ENCODE data around the gene IRF2. TPM values are rescaled to one million over a fixed set of nuclear protein-coding genes. Genes with fewer than 3 reads are reported as not detected.

IRF2 gene
- total RNA-seq, 1 donor from 2014 or later, result 7.3 TPM

DNA sequence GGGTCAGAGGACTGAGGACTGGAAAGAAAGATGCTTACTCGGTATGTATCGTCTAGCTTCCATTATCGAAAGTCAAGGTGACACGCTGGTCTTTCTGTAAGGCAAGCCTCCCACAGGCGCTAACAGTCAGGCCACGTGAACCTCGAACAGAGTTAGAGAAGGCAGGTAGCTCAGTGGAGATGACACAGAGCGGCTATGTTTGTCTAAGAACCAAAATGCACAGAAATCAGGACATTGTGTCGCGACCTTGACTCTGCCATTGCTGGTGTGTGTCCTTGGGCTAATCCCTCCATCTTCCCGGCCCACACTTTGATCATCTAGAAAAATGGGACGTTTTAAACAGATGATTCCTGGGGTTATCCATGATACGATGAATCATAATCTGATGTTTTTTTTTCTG lies 40.3 kb downstream of the IRF2 start:
- FAIRE-seq (no peak), DNase-seq (ENCODE audit: low spot score in 2 of 2) (no peak)

DNA sequence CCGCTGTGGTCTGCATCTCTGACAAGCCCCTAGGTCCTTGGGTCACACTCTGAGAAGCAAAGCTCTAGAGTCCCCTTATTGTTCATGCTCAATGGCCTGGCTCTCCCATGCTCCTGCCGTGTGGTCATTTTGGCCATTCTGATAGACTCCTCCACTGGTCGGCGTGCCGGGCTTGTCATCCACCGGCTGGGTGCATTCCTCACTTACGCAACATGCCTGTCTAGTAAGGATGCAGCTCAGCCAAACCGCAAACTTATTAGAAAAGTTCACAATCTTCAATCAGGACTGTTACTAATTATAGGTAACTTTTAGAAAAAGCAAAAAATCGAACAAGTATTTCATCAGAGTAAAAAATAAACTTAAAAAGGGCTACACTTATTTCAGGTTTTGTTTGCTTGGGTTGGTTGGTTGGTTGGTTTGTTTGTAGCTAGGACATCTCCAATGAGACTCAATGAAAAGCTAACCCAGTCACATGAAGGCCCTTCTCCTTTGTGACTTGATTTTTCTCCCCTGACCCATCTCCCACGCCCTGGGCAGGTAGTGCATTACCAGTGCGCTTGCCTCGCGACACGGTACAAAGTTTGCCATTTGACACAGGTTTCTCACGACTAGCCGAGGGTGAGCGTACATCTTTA lies 41.0 kb downstream of the IRF2 start:
- no peak for DNase-seq (ENCODE audit: low spot score in 2 of 2)
- no peak for FAIRE-seq

DNA sequence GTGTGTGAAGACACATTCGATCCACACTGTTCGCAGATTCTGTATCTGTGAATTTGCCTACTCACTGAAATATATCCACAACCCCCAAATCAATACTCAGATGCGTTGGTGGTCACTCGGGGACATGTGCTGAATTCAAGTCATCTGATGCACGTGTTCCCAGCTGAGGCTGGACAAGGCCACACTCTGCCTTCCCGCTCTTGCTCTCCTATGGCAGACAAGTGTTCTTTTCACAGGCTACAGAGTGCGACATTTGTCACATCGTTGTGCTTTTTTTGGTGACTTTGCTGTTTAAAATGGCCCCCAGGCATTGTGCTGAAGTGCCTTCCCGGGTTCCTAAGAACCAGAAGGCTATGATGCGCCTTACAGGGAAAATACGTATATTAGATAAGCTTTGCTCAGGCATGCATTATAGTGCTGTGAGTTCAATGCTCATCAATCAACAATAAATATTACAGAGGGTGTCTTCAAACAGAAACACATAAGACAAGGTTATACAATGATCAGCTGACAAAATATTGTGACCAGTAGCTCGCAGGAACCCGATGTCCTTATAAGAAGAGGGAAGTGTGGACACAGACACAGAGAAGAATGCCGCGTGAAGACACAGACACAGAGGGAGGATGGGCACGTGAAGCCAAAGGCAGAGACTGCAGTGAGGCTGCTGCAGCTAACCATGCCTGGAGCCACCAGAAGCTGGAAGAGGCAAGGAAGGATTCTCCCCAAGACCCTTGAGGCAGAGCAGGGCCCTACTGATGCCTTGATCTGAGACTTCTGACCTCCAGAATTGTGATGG lies 42.0 kb downstream of the IRF2 start:
- FAIRE-seq (no peak), DNase-seq (ENCODE audit: low spot score in 2 of 2) (no peak)

DNA sequence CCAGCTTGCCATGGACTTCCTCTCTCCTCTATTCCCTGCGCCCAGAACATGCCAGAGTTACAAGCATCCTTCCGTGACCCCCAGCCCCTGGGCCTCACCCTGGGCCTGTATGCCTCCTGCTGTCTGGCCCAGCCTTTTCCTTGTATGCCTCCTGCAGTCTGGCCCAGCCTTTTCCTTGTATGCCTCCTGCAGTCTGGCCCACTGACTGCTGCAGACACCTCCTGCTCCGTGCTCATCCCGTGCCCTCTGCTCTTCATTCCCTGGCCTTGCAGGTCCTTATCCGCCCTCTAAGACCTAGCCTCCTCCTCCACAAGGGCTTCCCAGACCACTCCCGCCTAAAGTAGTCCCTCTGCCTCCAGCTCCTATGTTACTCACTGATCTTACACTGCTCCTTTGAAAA lies 44.2 kb downstream of the IRF2 start:
- no peak for DNase-seq (ENCODE audit: low spot score in 2 of 2)
- no peak for FAIRE-seq

DNA sequence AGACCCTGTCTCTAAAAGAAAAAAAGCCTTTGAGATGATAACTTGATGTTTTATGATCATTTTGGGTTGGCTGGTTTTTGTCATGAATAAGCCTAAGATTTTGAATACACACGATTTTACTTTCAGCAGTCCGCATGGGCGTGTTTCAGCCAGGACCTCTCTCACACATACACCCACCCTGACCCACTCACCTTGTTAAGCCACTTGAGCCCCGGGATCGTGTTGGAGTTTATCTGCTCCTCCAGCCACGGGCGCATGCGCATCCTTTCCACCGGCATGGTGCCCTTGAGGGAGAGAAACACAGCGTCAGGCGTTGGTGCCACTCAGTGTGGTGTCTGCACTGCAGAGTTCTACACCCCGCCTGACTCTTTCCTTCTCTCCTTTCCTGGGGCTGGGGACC lies 45.6 kb downstream of the IRF2 start:
- no peak for DNase-seq (ENCODE audit: low spot score in 2 of 2)

DNA sequence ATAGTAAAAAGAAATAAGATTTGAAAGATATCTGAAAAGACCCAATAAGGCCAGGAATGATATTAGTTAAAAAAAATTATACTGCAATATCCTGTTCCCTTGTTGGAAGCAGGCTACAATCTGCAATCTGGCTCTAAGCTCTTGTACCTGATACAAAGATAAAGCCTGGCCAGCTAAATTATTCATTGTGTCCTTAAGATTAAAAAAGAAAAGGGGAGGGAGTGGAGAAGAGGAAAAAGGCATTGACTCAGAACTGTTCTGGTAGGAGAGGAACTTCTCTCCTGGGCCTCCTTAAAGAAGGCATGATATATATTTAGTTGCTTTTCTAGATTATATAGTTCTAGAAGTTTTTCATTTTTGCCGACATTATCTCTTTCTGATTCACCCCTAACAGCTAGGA lies 46.7 kb downstream of the IRF2 start:
- FAIRE-seq (no peak), DNase-seq (ENCODE audit: low spot score in 2 of 2) (no peak)

More for the DNA sequence above, 45.6 kb downstream of the IRF2 start:
- no peak for FAIRE-seq

DNA sequence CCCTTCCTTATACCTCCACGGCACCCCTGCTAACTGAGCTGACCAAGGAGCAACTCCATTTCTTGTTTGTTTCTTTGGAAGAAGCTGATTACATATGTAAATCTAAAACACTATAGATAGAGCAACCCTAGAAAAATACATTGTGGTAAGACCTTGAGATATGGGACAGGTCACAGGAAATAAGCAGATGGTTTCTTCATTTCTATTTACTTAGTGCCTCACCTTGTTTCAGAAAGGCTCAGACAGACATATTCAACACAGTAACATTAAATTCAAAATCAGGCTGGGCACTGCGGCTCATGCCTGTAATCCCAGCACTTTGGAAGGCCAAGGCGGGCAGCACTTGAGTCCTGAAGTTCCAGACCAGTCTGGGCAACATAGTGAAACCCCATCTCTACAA lies 47.3 kb downstream of the IRF2 start:
- FAIRE-seq, result no peak

DNA sequence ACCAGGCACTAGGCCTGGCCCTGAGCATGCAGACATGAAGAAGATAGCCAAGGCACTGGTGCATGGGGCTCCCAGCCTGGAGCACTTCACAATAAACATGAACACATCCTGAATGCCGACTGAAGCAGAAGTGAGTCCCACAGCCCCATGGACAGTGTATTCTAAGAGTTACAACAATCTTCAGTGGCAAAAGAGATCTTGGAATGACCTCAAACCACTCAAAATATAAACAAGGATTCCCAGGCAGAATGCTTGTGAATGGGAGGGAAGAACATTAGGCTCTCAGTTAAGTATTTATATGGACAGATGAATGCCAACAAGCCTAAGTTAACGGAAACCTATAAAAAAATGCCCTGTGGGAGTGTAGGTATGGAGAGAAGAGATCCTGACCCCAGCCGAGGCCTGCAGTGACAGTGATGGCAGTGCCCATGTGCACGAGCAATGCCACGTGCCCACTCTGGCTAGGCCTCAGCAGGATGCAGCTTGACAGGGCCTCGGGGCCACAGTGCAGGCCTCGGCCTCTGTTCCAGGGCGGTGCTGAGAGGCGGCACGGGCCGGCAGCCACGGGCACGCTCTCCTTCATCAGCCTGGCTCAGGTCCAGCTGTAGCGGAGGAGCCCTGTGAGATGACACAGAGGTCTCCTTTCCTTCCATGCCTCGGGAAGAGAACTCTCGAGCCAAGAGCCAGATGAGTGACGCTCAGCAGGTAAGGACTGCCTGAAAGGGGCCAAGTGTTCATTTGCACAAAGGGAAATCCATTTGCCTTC lies 49.2 kb downstream of the IRF2 start:
- DNase-seq (ENCODE audit: low spot score in 2 of 2) (no peak), FAIRE-seq (no peak)

More for the DNA sequence above, 47.3 kb downstream of the IRF2 start:
- DNase-seq (ENCODE audit: low spot score in 2 of 2), result no peak

DNA sequence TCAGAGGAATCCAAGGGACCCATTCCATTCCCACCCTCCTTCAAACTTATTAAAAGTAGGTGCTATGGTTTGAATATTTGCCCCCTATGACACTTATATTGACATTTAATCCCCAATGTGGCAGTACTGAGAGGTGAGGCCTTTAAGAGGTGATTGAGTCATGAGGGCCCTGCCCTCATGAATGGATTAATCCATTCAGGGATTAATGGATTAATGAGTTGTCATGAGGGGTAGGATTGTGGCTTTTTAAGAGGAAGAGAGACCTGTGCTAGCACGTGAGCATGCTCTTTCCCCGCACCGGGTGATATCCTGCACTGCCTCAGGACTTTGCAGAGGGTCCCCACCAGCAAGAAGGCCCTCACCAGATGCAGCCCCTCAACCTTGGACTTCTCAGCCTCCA lies 50.1 kb downstream of the IRF2 start:
- DNase-seq (ENCODE audit: low spot score in 2 of 2) (no peak), FAIRE-seq (no peak)

DNA sequence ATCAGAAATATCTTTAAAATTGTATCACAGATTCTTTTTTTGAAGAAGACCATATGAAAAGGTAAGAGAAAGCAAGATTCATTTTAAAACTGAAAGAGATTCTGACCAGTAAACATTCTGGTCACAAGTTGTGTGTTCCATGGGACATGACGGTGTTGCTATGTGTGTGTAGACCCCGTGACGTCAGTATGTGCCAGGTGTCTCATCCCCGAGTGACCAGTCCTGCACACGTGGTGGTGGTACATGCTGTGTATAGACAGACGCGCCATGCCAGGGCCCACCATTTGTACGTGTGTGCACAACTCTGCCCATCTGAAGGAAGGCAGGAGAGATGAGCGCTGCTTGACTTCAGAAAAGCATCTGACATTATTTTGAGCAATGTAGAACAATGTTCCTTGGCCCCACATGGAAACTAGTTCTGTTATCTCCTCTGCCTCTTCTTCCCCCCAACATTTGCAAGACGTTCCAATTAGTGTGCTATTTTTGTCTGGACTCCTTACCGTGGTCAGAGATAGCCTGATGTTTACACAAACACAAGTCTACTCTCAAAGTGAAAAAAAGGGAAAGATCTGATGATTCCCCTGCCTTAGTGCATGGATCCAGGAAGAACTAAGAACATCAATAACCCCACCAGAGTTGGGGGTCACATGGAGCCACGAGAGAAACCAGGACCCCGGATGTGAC lies 51.2 kb downstream of the IRF2 start:
- FAIRE-seq (no peak), DNase-seq (ENCODE audit: low spot score in 2 of 2) (no peak)

DNA sequence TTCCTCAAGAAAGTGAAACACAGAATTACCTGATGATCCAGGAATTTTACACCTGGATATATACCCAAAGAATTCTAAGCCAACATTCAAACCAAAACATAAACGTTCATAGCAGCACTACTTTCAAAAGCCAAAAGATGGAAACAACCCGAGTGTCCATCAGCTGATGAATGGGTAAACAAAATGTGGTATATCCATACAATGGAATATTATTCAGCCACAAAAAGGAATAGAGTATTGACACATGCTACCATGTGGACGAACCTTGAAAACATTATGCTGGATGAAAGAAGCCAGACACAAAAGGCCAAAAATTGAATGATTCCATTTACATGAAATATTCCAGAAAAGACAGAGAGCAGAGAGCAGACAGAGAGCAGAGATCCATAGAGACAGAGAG lies 52.0 kb downstream of the IRF2 start:
- DNase-seq (ENCODE audit: low spot score in 2 of 2) (no peak), FAIRE-seq (no peak)

DNA sequence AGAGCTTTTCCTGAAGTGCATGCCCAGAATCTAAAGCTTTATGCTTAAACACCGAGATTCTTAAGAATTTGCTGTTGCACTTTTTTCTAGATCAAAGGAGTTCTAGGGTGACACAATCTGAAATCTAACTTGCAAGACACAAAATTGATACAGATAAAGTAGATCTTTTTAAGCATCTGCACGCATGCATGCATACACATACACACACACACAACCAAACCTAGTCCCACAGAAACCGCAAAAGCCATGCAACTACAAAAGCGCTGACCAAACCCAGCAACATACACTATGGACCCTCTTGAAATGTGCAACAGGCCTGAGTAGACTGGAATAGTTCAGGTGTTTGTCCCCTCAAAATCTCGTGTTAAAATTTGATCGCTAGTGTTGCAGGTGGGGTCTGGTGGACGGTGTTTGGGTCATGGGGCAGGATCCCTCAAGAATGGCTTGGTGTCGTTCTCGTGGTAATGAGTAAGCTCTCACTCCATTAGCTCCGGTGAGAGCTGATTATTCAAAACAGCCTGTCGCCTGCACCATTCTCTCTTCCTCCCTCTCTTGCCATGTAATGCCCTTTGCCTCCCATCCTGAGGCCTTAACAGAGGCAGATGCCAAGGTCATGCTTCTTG lies 52.7 kb downstream of the IRF2 start:
- DNase-seq (ENCODE audit: low spot score in 2 of 2) (no peak), FAIRE-seq (no peak)

DNA sequence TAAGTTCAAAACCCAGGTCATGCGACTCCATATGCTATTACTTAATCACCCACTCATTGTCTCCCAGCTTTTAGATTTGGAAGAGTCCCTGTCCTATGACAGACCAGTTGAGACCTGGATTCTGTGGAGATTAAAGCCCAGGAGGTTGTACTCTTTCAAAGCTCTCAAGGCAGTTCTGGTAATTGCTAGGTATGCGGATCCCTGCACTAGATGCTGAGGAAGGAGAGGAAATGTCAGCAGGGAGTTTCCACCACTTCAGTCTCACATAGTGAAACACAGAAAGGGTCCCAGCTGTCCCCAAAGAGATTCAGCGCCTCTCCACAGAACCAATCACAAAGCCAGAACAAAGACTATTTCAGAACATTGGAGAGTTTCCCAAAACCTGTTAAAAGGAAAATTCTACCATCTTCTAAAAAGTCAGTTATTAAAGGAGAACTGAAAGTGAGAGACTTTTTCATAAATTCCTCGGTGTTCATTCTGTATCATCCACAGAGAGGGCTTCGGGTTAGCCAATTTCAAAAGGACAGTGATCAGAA lies 53.4 kb downstream of the IRF2 start:
- no peak for DNase-seq (ENCODE audit: low spot score in 2 of 2)
- no peak for FAIRE-seq

DNA sequence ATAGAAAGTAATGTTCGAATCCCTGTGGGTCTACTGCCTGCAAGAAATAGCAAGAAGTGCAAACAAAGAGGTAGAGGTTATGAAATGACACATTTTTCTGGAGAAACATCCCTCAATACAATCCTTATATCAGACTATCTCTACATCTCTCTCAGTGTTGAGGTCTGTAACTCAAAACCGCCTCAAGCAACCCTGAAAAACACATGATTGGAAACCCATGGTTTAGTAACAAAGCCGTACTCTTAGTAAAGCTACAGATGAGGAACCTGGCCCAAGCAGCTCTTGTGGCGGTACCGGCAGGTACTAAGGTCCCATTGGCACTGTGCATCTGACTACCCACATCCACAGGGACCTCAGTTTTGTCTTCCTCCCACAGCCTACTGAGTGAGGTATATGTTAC lies 53.9 kb downstream of the IRF2 start:
- no peak for FAIRE-seq
- DNase-seq (ENCODE audit: low spot score in 2 of 2), result no peak

DNA sequence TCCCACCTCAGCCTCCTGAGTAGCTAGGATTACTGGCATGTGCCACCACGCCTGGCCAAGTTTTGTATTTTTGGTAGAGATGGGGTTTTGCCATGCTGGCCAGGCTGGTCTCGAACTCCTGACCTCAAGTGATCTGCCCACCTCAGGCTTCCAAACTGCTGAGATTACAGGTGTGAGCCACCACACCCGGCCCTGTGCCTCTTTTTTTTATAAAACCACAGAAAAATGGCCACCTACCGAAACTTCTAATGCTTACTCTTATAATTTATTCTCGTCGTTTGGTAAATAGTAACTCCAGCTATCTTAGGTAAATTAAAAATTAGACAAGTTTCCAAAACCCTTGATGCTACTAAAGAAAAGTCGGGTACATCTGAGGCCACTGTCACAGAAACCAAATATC lies 54.4 kb downstream of the IRF2 start:
- FAIRE-seq (no peak), DNase-seq (ENCODE audit: low spot score in 2 of 2) (no peak)

DNA sequence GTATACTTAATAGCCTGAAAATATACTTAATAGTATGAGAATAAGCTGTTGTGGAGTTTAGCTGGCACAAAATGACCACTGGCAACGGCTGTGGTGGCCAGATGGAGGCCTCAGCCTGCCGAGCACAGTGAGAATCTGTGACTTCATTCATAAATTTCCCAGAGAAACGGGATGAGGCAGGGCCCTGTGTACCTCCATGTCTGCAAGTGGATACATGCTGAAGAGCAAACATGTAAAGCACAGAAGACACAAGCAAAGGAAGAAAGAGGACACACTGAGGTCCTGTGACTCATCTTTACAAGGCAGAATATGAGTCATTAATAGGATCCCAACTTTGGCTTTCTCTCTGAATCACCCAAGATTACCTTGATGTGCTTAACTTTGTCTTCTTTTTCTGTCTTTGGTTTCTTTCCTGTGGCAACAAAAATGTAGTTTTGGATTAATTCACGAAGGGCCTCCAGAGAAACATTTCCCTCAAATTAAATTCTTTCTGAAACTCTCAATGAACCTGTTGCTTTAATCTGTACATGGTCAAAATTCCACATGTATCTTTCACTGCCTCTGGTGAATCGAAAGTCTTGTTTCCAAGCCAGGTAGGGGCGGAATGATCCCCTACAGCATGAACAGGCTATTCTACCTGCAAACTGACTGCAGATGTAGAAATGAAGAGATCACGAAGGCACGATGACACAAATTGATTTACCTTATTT lies 56.4 kb downstream of the IRF2 start:
- no peak for FAIRE-seq
- DNase-seq (ENCODE audit: low spot score in 2 of 2), result peak in 1 of 2 donors; percentile 42

DNA sequence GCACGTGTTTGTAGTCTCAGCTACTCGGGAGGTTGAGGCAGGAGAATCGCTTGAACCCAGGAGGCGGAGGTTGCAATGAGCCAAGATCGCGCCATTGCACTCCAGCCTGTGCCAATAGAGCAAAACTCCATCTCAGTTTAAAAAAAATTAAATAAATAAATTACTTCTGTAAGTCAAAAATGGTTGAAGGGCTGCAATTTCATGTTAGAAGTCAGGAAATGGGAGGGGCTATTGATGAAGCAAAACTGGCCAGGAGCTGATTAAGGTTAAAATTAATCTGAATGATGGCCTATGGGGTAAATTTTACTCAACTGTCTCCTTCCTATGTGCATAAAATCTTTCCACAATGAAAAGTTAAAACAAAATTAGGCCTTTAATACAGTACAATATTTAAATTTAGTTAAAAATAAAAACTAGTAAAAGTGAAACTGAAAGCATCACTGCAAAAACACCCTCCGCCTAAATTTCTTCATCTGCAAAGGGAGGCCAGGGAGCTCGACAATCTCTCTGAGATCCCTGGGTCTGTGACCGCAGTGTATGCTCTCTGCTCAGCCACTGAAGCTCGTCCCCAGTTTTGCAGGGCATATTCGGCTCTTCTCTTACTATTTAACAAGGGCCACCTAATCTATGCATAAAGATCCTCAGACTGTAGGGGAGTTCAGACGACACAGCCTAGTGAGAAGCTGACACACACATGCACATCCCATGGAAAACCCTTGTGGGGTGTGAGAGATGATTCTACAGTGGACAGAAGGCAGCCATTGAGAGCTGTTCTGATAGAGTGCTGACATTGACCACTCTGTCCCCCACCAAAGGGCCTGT lies 57.2 kb downstream of the IRF2 start:
- DNase-seq (ENCODE audit: low spot score in 2 of 2) (no peak), FAIRE-seq (no peak)

DNA sequence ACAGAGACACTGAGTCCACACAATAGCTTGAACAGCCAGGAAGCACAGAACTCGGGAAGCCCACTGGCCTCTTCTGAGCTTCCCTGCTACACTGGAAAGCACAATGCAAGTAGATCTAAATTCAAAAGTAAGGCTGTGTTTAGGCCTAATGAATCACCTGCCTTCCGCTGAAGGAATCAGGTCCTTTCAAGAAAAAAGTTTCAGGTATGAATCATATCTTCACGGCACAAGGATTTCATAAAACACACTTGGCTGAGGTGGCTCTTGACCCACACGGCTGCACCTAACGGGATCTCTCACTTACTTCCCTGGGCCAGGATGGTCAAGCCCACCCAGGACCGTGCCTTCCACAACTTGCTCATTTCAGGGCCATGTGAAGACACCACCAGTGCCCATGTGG lies 59.3 kb downstream of the IRF2 start:
- no peak for DNase-seq (ENCODE audit: low spot score in 2 of 2)
- no peak for FAIRE-seq

All from frontal cortex (tissue), 4 donors.